DMS79 (cell line): Measurements from ENCODE around the gene CTNNB1.
"Not testable (repeated sequence)": the region's sequence is repeated elsewhere in the genome, so short reads cannot be mapped to it uniquely, and the experiment has no call there.

Source experiments
- DNase-seq: peaks from one replicate; lab custom pipeline; 2025; lab: John Stamatoyannopoulos, UW

CTNNB1 gene

DNA sequence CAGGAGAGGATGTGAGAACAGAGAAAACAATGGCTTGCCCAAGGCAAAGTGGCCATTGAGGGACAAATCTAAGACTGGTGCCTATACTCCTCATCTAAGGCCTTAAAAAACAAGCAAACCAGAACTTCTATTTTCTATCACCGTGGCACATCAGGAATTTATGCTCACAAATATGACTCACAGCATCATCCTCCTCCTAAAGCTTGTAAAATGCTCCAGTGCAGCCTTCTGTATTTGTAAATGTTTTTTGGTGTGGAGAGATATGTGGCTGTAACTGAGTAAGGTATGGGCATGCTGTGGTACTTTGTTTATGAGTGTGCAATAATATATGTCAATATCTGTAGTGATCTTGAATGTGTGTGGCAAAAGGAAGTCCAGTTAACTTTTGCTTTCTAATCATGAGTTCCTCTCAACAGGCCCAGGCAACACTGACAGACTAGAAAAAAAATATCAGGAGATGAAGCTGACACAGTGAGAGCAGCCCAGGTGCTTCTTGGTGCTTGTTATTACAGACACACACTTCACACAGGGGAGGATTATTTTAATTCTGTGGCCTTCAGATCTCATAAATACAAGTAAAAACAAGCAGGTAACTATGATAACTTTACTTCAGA, 60.3 kb downstream of the CTNNB1 start:
- no peak for DNase-seq

DNA sequence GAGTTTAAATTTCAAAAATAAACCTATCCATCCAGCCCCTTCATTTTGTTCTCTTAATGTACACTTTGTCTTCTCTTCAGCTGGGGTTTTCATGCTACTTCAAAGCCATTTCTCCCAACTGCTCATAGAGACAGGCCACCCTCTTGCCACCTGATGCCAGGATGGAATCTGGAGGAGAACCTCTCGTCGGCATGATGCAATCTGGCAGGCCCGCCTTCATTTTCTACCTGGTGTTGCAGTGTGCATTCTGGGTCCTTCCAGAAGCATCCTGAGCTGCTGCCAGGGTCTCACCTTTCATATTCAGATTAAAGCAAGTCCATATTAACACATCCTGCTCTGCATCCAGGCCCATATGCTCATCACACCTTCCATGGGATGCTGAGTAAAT, 60.8 kb downstream of the CTNNB1 start:
- no peak for DNase-seq

DNA sequence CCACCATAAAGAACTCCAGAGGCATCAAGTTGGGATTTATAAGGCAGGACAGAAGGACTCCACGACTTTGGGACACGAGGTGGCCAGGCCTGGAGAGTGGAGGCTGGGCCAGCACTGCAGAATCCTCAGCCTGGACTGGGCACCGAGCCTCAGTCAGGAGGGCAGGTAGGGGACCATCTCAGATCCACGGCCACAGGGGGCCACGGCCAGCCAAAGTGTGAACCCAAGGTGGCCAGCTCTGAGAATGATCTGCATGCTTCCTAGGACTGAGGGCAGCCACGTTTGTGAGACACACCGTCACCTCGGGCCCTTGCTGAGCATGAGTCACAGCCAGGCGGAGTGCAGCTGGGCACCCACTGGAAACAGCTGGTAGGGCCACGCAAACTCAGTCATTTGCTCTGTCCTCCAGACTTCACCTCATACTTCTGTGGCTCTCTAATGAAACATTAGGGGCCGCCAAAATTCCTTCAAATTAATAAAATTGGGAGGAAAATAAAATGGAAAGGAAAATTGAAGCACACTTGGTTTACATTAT, 65.8 kb downstream of the CTNNB1 start:
- no peak for DNase-seq

DNA sequence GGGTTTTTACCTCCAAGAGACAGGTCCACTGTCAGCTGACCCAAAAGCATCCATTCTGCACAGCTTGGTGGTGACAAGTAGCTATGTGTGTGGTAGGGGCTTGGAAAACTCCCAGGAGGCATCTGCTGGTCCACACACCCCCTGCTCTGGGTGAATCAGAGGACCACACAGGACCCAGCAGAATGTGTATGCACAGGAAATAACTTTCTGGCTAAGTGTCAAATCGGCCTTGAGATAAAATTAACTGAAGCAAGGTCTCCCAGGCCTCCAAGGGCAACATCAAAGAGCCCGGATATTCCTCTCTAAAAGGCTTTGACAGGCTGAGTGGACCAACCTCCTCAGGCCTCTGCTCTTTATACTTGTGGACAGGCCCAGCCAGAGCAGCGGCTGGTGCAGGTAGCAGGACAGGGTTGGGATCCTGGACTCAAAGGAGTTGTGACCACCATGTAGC, 66.5 kb downstream of the CTNNB1 start:
- DNase-seq, result no peak

DNA sequence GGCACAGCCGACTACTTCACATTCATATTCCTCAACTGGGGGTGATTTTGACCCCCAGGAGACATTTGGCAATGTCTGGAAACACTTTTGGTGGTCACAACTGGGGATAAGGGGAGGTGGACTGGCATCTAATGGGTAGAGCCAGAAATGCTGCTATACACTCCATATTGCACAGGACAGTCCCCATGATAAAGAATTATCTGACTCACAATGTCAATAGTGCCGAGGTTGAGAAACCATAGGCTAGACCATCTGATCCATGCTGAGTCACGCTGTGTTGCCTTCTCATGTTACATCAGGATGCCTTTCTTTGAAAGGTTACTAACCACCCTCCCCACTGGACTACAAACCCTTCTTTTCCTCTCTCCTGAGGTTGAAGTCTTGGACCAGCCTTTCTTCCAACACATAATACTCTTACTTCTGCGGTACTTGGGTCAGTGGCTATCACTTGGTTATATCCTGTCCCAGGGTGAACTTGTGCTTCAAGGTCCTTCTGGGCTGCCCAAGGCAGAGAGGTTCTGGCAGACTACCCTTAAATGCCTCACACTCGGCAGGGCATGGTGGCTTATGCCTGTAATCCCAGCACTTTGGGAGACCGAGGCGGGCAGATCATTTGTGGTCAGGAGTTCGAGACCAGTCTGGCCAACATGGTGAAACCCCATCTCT, 68.8 kb downstream of the CTNNB1 start:
- DNase-seq, result no peak

DNA sequence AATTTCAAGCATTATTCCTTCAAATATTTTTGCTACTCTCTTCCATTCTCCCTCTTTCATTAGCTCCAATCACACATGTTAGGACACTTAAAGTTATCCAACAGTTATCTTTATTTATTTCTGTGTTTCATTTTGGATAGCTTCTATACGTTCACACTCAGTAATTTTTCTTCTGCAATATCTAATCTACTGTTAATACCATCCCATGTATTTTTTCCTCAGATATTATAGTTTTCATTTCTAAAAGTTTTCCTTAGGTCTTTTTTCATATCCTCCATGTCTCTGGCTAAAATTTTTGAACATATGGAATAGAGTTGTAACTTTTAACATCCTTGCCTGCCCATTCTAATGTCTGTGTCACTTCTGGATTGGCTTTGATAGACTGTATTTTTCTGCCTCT, 73.4 kb downstream of the CTNNB1 start:
- DNase-seq, result no peak

DNA sequence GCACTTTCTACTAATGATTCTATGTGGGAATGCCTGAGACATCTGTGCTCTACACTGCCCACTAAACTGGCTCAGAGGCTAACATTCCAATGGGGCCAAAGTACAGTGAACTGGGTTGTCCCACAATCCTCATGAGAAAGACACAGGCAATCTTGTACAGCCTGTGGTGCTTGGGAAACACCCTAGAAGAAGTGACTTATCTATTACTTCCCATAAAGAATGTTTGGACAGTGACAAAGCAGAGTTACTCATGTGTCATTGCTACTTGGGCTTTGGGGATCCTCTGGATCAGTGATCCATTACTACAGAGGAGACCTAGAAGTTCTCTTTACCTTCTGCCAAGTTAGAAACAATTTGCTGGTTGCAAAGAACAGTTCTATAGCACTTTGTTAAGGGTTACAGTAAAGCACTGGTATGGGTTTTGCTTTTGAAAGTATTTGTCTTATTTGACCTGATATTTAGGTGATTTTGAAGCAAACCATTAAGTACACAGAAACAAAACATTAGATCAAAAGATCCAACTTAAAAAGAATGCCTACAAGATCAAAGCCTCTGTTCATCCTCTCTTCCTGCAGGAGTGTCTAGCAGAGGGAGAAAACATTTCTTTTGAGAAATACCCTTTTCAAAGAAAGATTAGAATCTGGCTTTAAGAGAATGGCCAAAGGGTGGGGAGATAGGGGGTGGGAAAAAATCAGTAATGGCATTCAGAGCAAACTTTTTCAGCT, 75.8 kb downstream of the CTNNB1 start:
- no peak for DNase-seq

DNA sequence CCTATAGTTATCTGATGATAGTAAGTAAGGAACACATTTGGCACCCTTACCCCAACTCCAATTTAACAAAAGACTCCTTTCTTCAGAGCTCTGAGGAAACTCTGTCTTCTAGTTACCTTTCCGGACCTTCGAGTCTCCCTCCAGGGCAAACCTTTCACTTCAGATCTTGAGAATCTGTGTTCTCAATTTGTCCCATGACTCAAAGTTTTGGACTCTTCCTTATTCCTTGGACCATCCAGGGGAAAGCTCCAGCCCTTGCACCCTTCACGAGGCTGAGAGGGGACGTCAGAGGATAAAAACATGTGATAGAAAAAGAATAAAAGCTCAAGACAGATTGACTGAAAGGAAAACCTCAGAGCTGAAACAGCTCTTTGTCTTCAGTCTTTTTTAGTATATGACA, 76.9 kb downstream of the CTNNB1 start:
- no peak for DNase-seq

DNA sequence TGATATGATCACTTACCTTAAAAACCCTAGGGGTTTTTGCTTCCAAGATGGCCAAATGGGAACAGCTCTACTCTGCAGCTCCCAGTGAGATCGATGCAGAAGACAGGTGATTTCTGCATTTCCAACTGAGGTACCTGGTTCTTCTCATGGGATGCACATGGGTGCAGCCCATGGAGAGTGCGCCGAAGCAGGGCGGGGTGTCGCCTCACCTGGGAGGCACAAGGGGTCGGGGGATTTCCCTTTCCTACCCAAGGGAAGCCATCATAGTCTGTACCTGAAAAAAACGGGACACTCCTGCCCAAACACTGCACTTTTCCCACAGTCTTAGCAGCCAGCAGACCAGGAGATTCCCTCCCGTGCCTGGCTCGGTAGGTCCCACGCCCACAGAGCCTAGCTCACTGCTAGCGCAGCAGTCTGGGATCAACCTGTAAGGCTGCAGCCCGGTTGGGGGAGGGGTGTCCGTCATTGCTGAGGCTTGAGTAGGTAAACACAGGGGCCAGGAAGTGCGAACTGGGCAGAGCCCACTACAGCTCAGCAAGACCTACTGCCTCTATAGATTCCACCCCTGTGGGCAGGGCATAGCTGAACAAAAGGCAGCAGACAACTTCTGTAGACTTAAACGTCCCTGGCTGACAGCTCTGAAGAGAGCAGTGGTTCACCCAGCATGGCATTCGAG, 78.6 kb downstream of the CTNNB1 start:
- no peak for DNase-seq

DNA sequence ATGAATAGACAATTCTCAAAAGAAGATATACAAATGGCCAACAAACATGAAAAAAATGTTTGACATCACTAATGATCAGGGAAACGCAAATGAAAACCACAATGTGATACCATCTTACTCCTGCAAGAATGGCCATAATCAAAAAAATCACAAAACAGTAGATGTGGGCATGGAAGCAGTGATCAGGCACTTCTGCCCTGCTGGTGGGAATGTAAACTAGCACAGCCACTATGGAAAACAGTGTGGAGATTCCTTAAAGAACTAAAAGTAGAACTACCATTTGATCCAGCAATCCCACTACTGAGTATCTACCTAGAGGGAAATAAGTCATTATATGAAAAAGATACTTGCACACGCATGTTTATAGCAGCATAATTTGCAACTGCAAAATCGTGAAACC, 85.6 kb downstream of the CTNNB1 start:
- DNase-seq, result not testable (repeated sequence)

DNA sequence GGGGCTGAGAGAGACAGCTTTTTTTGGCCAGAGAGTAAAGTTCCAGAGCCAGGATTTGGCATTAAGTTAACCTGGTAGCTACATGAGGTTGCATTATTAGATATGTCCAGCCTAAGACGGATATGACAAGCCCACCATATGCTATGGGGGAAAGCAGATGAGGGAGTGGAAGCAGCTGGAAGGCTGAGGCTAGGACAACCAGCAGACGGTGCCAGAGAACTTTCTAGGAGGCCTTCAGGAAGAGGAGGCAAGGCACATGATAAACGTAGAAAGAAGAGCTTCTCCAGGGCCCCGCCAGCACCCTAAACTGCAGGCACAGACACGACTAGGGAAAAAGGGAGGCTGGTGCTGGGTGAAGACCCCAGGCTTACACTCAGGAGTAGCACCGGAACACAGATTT, 87.0 kb downstream of the CTNNB1 start:
- DNase-seq, result no peak

DNA sequence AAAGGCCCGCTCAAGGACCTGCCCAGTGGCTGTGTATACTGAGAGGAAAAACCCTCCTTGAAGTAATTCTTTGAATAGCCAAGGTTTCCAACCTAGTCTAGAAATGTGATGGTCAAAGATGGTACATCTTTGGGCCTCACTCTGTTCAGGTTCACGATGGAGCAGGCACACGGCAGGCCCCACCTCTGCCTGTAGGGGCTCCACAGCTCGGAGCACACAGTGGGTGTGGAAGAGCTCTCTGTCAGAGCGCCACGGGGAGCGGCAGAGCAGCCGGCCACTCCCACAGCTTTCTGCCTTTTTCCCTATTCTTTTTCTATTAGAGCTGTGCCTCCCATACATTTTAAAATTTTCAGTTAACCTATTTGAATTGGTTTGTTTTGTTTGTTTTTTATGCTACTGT, 89.5 kb downstream of the CTNNB1 start:
- no peak for DNase-seq
